GM23338 (cell line): ENCODE data around the gene NYAP1.

Experiments
- CTCF ChIP-seq, 2 experiments: fragments of 200-600 bp in 1 of 2; sonication (generic) in 1 of 2; conservative IDR thresholded peaks; 2 replicates each; pipeline versions ENCODE4 v1.5.1 to v1.6.1; 2016 to 2017; ENCODE audit warnings: antibody characterized with exemption in 2 of 2, low read depth in 2 of 2, mild to moderate bottlenecking in 2 of 2, moderate library complexity in 1 of 2
- EZH2 ChIP-seq: fragments of 200-600 bp; sonication (generic); IDR thresholded peaks from one replicate; pipeline ENCODE4 v1.8.0; 2017; ENCODE audit warnings: antibody characterized with exemption, mild to moderate bottlenecking, low read depth; ENCODE audit not compliant: unreplicated experiment
- TF ChIP-seq, protein P1 (sequence below): IDR thresholded peaks from one replicate; pipeline ENCODE4 v1.6.1; 2018; ENCODE audit warnings: antibody characterized with exemption; ENCODE audit not compliant: unreplicated experiment

GRCh38 chr7:100496509-100496908 is 12.8 kb downstream of the NYAP1 start:
- no peak for TF ChIP-seq CTCF (conservative IDR thresholded peaks at IDR 0.05; ENCODE audit: low read depth in 2 of 2)
- TF ChIP-seq, protein P1, sequence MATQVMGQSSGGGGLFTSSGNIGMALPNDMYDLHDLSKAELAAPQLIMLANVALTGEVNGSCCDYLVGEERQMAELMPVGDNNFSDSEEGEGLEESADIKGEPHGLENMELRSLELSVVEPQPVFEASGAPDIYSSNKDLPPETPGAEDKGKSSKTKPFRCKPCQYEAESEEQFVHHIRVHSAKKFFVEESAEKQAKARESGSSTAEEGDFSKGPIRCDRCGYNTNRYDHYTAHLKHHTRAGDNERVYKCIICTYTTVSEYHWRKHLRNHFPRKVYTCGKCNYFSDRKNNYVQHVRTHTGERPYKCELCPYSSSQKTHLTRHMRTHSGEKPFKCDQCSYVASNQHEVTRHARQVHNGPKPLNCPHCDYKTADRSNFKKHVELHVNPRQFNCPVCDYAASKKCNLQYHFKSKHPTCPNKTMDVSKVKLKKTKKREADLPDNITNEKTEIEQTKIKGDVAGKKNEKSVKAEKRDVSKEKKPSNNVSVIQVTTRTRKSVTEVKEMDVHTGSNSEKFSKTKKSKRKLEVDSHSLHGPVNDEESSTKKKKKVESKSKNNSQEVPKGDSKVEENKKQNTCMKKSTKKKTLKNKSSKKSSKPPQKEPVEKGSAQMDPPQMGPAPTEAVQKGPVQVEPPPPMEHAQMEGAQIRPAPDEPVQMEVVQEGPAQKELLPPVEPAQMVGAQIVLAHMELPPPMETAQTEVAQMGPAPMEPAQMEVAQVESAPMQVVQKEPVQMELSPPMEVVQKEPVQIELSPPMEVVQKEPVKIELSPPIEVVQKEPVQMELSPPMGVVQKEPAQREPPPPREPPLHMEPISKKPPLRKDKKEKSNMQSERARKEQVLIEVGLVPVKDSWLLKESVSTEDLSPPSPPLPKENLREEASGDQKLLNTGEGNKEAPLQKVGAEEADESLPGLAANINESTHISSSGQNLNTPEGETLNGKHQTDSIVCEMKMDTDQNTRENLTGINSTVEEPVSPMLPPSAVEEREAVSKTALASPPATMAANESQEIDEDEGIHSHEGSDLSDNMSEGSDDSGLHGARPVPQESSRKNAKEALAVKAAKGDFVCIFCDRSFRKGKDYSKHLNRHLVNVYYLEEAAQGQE, result no peak
- no peak for TF ChIP-seq EZH2
